GM12891 (cell line): ENCODE data around the gene ELL3.
"Not testable (repeated sequence)": the region's sequence is repeated elsewhere in the genome, so short reads cannot be mapped to it uniquely, and the experiment has no call there.

Experiments used
- POLR2A ChIP-seq: IDR thresholded peaks from 2 replicates; pipeline ENCODE4 v1.6.1; 2011; ENCODE audit warnings: low read depth, low read length, control low read depth
- POLR2AphosphoS5 ChIP-seq: IDR thresholded peaks from 2 replicates; pipeline ENCODE4 v1.6.1; 2011; ENCODE audit warnings: low read depth, low read length, control low read depth
- TAF1 ChIP-seq: IDR thresholded peaks from 2 replicates; pipeline ENCODE4 v1.6.1; 2011; ENCODE audit warnings: low read depth, low read length, control low read depth

DNA sequence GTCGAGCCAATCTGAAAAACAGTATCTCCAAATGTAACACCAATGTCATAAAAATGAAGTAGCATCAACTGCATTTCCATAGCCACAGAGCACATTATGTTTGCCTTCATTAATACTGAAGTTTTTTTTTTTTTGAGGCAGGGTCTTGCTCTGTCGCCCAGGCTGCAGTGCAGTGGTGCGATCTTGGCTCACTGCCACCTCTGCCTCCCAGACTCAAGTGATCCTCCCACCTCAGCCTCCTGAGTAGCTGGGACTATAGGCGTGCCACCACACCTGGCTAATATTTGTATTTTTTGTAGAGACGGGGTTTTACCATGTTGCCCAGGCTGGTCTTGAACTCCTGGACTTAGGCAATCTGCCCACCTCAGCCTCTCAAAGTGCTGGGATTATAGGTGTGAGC is 38.3 kb upstream of the ELL3 start:
- not testable (repeated sequence) for TF ChIP-seq POLR2AphosphoS5, POLR2A, TAF1
